SK-N-MC (cell line): Measurements from ENCODE around the gene RAD50.

Experiments used
- EZH2 ChIP-seq: fragments of 200-600 bp; sonication (generic); IDR thresholded peaks from one replicate; pipeline ENCODE4 v1.6.1; 2017; ENCODE audit warnings: antibody characterized with exemption
- POLR2AphosphoS5 ChIP-seq: IDR thresholded peaks from 2 replicates; pipeline ENCODE4 v1.6.1; 2012; ENCODE audit warnings: mild to moderate bottlenecking, low read depth, low read length, borderline replicate concordance

GRCh38 chr5:132686193-132686592 lies 129.4 kb downstream of the RAD50 start:
- TF ChIP-seq EZH2 (no peak), POLR2AphosphoS5 (no peak)
